BE2C (cell line): ENCODE results near the gene PSMC6.
"Not testable (repeated sequence)": the region's sequence is repeated elsewhere in the genome, so short reads cannot be mapped to it uniquely, and the experiment has no call there.

ENCODE experiments used
- DNase-seq: peaks from one replicate; pipeline ENCODE4 v3.0.0-alpha.2; 2020
- H3K27me3 ChIP-seq: fragments of 250-450 bp; sonication (Bioruptor Pico); 2 replicates; pipeline ENCODE4 v1.5.1; 2020; ENCODE audit warnings: mild to moderate bottlenecking
- H3K36me3 ChIP-seq: fragments of 250-450 bp; sonication (Bioruptor Pico); 2 replicates; pipeline ENCODE4 v1.5.1; 2020; ENCODE audit warnings: mild to moderate bottlenecking
- H3K4me1 ChIP-seq: fragments of 250-450 bp; sonication (Bioruptor Pico); 2 replicates; pipeline ENCODE4 v1.5.1; 2020
- H3K4me3 ChIP-seq: 2 replicates; pipeline ENCODE4 v1.5.1; 2011; ENCODE audit warnings: low read depth, low read length
- H3K9me3 ChIP-seq: fragments of 250-450 bp; sonication (Bioruptor Pico); 2 replicates; pipeline ENCODE4 v1.5.1; 2020
- CTCF ChIP-seq: IDR thresholded peaks from 2 replicates; pipeline ENCODE4 v1.5.1; 2012; ENCODE audit warnings: mild to moderate bottlenecking, low read depth, low read length

The PSMC6 gene

GRCh38 chr14:52703664-52704063 lies 3.3 kb upstream of the PSMC6 start:
- no peak for DNase-seq
- Histone ChIP-seq H3K9me3 (no peaks in the 10 kb centered on the region), H3K27me3 (no peaks in the 10 kb centered on the region), H3K4me1 (peaks cover 7% of the 10 kb centered on the region), H3K36me3 (peaks cover 5% of the 10 kb centered on the region), H3K4me3 (no peak overlapping the region)
- no peak for TF ChIP-seq CTCF

- Histone ChIP-seq H3K27me3 (no peaks in the 10 kb centered on the region), H3K36me3 (peaks cover 30% of the 10 kb centered on the region), H3K4me3 (peak overlapping the region; percentile 73), H3K9me3 (no peaks in the 10 kb centered on the region), H3K4me1 (peaks cover 7% of the 10 kb centered on the region)
- no peak for TF ChIP-seq CTCF
- no peak for DNase-seq
Measured at GRCh38 chr14:52706286-52706685, 714 bp upstream of the PSMC6 start.

GRCh38 chr14:52711666-52712065 lies 4.7 kb downstream of the PSMC6 start:
- Histone ChIP-seq H3K36me3 (peaks cover 83% of the 10 kb centered on the region), H3K4me1 (peaks cover under 1% of the 10 kb centered on the region; the same call in 1 of the 2 replicates), H3K4me3 (no peak overlapping the region), H3K9me3 (no peaks in the 10 kb centered on the region), H3K27me3 (no peaks in the 10 kb centered on the region)
- no peak for DNase-seq
- no peak for TF ChIP-seq CTCF

GRCh38 chr14:52716155-52716554 lies 9.2 kb downstream of the PSMC6 start:
- H3K27me3 ChIP-seq = no peaks in the 10 kb centered on the region
- H3K36me3 ChIP-seq = peaks cover 94% of the 10 kb centered on the region
- H3K4me3 ChIP-seq = no peak overlapping the region
- DNase-seq = no peak
- no peak for TF ChIP-seq CTCF
- H3K9me3 ChIP-seq = no peaks in the 10 kb centered on the region
- no peaks in the 10 kb centered on the region for H3K4me1 ChIP-seq

- no peak for DNase-seq
- no peak for TF ChIP-seq CTCF
- no peaks in the 10 kb centered on the region for H3K27me3 ChIP-seq
- H3K4me3 ChIP-seq = no peak overlapping the region
- H3K9me3 ChIP-seq = no peaks in the 10 kb centered on the region
- H3K36me3 ChIP-seq = peaks cover 82% of the 10 kb centered on the region
- no peaks in the 10 kb centered on the region for H3K4me1 ChIP-seq
Measured at GRCh38 chr14:52723514-52724359, 16.7 kb downstream of the PSMC6 start.

GRCh38 chr14:52724360-52724644 lies 17.3 kb downstream of the PSMC6 start:
- DNase-seq = no peak
- H3K36me3 ChIP-seq = peaks cover 82% of the 10 kb centered on the region
- no peak for TF ChIP-seq CTCF
- H3K4me1 ChIP-seq = no peaks in the 10 kb centered on the region; the same call in 1 of the 2 replicates
- no peaks in the 10 kb centered on the region for H3K9me3 ChIP-seq
- H3K27me3 ChIP-seq = no peaks in the 10 kb centered on the region
- H3K4me3 ChIP-seq = no peak overlapping the region

- H3K4me3 ChIP-seq, DNase-seq, H3K9me3 ChIP-seq, H3K4me1 ChIP-seq, H3K27me3 ChIP-seq: not testable (repeated sequence)
- peaks cover 53% of the 10 kb centered on the region for H3K36me3 ChIP-seq
Measured at GRCh38 chr14:52727509-52727908, 20.5 kb downstream of the PSMC6 start.

GRCh38 chr14:52729035-52729434 lies 22.0 kb downstream of the PSMC6 start:
- not testable (repeated sequence) for H3K27me3 ChIP-seq, DNase-seq, H3K4me3 ChIP-seq, H3K4me1 ChIP-seq, H3K9me3 ChIP-seq
- H3K36me3 ChIP-seq = peaks cover 38% of the 10 kb centered on the region
